Activated CD8-positive, alpha-beta memory T cell treated with anti-CD3 and anti-CD28 coated beads for 1 hour (primary cell): ENCODE results near the gene COL6A5.
"Not testable (repeated sequence)": the region's sequence is repeated elsewhere in the genome, so short reads cannot be mapped to it uniquely, and the experiment has no call there.

Experiments used
- DNase-seq, 2 donors: peaks; one replicate each; pipeline ENCODE4 v3.0.0-alpha.2; 2020; ENCODE audit warnings: low read depth in 1 of 2; ENCODE audit errors: extremely low read depth in 1 of 2

Gene COL6A5

DNA sequence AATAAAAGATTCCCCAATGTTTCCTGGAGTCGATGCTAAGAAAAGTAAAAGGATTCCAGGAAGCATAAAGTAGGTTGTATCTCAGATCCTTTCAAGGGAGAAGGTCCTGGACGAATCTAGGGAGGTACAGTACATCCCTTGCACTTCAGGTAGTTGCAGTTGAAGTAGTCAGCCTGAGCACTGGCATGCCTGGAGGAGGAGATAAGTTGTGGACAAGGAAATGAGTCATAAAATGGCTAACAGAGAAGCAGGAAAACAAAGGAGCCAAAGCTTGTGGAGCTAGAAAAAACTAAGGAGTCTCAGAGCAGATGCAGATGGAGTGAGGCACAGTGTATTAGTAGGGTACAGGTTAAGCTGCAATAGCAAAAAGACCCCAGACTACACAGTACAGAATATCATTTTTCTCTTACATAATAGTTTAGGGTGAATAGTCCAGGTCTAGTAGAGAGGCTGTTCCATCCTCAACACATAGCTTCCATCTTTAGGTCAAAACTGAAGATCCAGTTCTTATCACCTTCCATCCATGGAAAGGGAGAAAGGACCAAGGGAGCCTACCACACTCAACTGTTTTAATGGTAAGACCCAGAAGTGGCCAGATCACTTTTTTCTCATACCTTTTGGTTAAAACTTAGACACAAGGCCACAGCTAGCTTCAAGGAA lies 41.3 kb downstream of the COL6A5 start:
- no peak for DNase-seq

DNA sequence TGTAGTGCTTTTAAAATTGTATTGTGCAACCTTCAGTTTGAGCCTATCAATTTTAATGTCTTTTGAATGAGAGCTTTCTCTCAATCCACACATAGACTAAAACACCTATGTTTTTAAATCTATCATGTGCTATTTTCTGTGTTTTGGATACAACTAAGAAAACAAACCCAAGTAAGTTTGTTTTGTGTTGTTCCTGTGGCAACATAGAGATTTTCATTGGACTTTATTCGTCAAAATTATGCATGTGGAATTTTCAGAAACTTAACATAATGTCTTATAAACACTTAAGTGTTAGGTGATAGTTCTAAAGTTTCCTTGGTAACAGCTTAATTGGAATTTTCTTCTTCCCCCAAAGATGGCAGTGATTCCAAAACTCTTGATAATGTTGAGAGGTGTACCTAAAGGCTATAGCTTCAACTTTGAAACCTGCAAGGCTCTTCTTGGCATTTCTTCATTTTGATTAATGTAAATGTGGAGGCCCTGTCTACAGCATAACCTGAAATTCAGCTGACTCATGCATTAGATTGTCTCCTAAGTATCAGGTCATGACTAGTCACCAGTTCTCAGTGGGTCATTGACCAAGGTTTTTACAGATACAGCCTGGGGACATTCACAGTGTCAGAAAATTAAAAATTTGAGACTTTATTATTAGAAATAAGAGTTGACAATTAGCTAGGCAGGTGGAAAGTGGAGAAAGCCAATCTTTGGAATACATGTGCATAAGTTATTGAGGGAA lies 44.4 kb downstream of the COL6A5 start:
- no peak for DNase-seq

GRCh38 chr3:130392266-130392665 lies 46.8 kb downstream of the COL6A5 start:
- DNase-seq: no peak

DNA sequence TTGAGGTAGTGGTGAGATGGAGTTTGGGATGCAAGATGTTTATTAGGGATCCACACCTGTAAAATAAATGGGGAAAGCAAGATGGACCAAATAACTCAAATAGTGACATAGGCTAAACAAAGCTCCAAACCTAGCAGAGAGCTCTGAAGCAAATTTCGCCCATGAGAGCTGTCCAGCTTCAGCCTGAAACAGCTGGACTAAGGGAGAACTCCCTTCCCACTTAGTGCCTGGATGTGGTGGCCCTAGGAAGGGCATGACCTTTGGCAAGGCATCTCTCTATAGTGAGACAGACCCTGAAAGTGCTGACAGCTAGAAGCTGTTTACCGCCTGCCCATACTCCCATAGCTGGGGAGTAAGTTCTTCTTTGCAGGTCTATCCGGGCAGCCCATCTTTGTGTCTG lies 48.1 kb downstream of the COL6A5 start:
- DNase-seq: no peak

GRCh38 chr3:130395331-130395730 lies 49.9 kb downstream of the COL6A5 start:
- DNase-seq: no peak

DNA sequence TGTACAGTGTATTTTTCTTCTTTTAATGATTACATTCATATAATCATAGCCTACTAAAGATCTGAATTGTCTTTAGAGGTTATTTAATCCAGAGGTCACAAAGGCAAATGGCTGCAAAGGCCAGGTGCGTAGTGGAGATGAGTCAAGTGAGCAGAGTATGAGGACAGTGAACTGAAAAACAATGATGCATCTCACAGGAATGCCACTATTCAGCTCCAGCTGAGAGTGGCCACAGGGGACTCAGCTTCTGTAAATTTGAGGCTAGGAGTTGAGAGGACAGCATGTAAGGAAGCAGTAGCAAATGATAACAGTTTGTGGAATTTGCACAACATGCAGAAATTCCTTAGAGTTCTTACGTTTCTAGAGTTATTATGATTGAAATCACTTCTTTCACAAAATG lies 50.4 kb downstream of the COL6A5 start:
- no peak for DNase-seq

DNA sequence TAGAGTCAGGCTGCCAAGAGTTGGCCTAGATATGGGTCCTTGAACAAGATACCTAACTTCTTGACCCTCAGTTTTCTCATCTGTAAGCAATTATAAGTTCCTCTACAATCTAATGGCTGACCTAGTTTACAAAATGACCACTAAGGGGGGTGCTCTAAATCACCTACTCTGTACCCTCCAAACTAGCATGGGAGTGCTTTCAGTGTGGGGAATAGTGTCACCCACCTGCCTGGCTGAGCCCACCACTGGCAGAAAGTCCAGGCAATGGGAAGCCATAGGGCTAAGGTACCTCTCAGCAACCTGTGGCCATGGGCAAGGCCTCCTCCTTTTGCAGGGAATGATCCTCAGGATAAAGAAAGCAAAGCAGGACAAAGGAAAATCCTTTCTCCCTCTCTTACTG lies 58.9 kb downstream of the COL6A5 start:
- DNase-seq: no peak

GRCh38 chr3:130405956-130406355 lies 60.5 kb downstream of the COL6A5 start:
- no peak for DNase-seq

DNA sequence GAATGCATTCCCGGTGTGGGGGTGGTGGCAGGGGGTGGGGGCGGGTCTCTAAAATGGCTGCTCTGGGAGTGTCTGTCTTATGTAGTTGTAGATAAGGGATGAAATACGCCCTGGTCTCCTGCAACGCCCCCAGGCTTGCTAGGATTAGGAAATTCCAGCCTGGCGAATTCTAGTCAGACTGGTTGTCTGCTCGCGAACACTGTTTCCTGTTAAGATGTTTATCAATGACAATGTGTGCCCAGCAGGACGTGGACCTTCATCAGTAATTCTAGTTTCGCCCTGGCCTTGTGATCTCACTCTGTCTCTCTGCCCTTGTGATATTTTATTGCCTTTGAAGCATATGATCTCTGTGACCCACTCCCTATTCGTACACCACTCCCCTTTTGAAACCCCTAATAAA lies 62.8 kb downstream of the COL6A5 start:
- not testable (repeated sequence) for DNase-seq

- no peak for DNase-seq
These were observed 65.8 kb downstream of the COL6A5 start for GRCh38 chr3:130411320-130411719.

DNA sequence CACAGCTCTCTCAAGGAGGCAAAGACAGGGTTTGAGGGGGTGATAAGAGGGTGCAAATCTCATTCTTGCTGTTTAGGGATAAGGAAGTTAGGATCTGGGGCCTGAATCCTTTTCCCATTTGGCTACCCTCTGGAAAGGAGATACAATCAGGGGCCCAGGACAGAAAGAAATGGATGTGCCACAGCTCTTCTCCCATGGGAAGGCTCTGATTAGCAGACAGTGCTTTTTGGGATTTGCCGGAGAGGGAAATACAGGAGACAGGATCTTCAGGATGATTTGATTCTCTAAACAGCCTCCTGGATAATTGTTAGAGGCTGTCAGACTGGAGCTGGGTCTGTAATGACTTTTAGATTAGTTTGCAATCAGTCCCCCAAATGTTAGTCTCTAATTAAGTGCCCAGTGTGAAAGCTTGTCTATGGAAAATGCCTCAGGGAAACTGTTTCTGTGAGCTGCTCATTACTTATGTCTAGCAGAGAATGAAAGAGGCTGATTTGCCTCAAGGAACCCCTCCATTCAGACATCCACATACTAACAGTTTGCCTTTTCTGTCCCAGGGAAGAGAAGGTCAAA lies 67.6 kb downstream of the COL6A5 start:
- no peak for DNase-seq

DNA sequence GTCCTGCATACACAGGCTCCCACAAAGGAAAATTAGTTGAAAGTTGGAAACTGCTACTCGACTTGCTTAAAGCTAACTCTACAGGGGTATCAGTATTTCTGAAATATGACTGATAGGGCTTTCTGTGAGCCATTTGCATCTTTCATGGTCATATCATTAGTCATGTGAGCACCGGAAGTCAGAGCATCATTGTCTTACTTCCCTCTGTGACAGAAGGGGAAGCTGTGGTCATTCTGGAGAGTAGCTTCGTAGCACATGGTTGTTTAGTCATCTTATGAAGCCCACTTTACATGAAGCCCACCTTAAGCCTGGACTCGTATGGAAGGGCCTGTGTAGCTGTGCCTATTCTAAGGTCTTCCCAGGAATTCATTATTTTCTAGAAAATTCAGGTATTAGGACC lies 69.0 kb downstream of the COL6A5 start:
- DNase-seq: no peak

- DNase-seq: no peak
These were observed 75.0 kb downstream of the COL6A5 start for GRCh38 chr3:130420466-130420865.

DNA sequence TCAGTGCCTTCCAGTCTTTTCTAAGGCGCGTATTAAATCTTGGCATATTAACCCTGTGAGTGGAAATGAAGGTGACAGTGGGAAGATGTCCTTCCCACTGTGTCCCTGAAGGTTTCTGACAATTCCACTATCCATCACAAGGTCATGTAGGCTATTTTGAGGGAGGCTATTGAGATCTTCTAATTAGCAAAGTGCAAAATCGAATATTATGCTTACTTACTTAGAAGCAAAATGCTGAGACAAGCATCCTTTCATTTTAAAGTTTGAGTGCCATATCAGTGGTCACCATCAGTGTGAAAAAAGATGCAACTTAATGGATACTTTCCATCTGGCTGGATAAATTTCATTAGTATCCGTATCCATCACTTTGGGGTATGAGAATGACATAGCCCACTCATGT lies 77.6 kb downstream of the COL6A5 start:
- no peak for DNase-seq

- no peak for DNase-seq
These were observed 79.4 kb downstream of the COL6A5 start for GRCh38 chr3:130424837-130425236.

- no peak for DNase-seq
These were observed 80.0 kb downstream of the COL6A5 start for GRCh38 chr3:130425484-130425883.

GRCh38 chr3:130426206-130426605 lies 80.7 kb downstream of the COL6A5 start:
- no peak for DNase-seq

- no peak for DNase-seq
These were observed 83.6 kb downstream of the COL6A5 start for GRCh38 chr3:130428871-130429712.

DNA sequence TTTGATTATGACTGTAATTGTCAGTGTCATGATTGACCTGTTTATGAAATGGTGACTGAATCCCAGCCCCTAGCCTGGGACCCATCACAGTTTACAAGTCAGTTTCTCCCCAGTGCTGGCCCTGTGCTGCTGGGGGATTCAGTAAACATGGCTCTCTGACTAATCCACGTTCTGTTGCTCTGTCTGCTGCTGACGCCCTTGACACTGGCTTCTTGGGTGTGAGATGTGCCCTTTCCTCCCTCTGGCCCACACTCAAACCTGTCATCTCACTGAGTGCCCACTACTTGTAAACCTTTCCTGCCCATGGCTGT lies 84.2 kb downstream of the COL6A5 start:
- DNase-seq: no peak

DNA sequence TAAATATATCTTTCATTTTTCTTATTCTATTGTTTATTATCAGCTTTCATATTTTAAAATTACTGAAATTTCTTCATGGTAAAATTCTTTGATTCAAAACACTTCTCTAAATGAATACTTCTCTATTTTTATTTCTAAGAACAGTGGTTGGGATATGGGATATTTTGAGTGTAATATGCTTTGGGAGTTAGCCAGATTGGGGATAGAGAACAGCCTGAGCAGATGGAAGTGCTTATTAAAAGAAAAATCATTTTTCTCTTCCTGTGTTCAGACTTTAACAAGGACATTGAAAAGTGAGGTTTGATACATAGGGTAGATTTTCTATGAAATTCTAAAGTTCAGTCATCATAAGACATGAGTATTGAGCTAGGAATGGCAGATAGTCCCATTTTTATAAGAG lies 84.8 kb downstream of the COL6A5 start:
- DNase-seq: no peak

DNA sequence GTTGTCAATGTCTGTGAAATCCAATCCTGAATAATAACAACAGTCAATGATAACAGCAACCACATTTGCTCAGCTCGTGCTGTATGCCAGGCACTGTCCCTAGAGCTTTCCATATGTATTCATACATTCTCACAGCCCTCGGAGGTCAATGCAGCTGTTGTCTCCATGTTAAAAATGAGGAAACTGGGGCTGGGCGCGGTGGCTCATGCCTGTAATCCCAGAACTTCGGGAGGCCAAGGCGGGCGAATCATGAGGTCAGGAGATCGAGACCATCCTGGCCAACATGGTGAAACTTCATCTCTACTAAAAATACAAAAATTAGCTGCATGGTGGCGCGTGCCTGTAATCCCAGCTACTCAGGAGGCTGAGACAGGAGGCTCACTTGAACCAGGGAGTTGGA lies 86.6 kb downstream of the COL6A5 start:
- DNase-seq: not testable (repeated sequence)

DNA sequence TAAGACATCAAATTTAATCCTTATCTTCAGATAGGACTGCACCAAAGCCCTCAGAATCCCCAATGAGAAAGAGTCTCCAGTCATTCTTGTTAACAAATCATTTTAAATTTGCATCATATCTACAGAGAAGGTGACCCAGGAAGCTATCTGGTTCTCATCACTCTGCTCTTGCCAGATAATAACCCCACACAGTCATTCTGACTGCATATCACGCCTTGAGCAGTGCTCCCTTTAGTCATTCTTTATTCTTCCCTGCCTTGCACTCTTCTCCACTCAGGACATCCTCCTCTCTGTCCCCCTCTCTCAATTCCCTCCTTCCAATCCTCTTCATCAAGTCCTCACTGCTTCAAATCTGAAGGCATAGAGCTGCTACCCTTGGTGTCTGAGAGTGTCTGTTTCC lies 87.8 kb downstream of the COL6A5 start:
- DNase-seq: no peak
